ENCODE measurements around the gene TSLP.

The TSLP gene

DNA sequence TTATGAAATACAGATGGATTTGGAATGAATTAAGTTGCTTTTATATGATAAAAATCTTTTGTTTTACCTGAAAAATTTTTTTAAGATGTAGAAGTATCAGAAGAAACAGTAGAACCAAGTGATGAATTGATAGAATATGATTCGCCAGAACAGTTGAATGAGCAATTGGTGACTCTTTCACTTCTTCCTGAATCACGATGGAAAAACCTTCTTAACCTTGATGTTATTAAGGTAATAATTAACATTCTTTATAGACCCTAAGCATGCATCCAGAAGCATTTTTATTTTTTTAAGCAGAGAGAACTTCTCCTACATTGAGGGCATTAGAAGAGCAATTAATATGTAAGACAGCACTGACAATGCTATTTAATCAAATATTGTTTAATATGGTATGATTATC lies 49.4 kb downstream of the TSLP start:
- no peaks in the 10 kb centered on the region for H3K27me3 ChIP-seq
- H3K4me3 ChIP-seq (ENCODE audit: low read depth in 1 of 2, low read length in 1 of 2) = no peak overlapping the region
- no peaks in the 10 kb centered on the region for H3K9me3 ChIP-seq
- TF ChIP-seq, protein P1, sequence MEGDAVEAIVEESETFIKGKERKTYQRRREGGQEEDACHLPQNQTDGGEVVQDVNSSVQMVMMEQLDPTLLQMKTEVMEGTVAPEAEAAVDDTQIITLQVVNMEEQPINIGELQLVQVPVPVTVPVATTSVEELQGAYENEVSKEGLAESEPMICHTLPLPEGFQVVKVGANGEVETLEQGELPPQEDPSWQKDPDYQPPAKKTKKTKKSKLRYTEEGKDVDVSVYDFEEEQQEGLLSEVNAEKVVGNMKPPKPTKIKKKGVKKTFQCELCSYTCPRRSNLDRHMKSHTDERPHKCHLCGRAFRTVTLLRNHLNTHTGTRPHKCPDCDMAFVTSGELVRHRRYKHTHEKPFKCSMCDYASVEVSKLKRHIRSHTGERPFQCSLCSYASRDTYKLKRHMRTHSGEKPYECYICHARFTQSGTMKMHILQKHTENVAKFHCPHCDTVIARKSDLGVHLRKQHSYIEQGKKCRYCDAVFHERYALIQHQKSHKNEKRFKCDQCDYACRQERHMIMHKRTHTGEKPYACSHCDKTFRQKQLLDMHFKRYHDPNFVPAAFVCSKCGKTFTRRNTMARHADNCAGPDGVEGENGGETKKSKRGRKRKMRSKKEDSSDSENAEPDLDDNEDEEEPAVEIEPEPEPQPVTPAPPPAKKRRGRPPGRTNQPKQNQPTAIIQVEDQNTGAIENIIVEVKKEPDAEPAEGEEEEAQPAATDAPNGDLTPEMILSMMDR (IDR thresholded peaks at IDR 0.05) = no peak
- peaks cover 41% of the 10 kb centered on the region for H3K36me3 ChIP-seq
- no peak overlapping the region for H3K27ac ChIP-seq
- peaks cover 9 to 14% of the 10 kb centered on the region in 2 experiments for H3K4me1 ChIP-seq (ENCODE audit: control insufficient read depth in 1 of 2, insufficient read depth in 1 of 2, low read depth in 1 of 2, low read length in 1 of 2)

GRCh38 chr5:111121926-111122325 lies 50.4 kb downstream of the TSLP start:
- Histone ChIP-seq H3K4me3 (ENCODE audit: low read depth in 1 of 2, low read length in 1 of 2) (no peak overlapping the region), H3K9me3 (no peaks in the 10 kb centered on the region), H3K4me1 (ENCODE audit: control insufficient read depth in 1 of 2, insufficient read depth in 1 of 2, low read depth in 1 of 2, low read length in 1 of 2) (peaks cover 2 to 4% of the 10 kb centered on the region in 2 experiments), H3K36me3 (peaks cover 52% of the 10 kb centered on the region), H3K27me3 (no peaks in the 10 kb centered on the region), H3K27ac (no peak overlapping the region)
- TF ChIP-seq, protein P1 (IDR thresholded peaks at IDR 0.05) = no peak

- TF ChIP-seq, protein P1 (IDR thresholded peaks at IDR 0.05) = no peak
- H3K4me3 ChIP-seq (ENCODE audit: low read depth in 1 of 2, low read length in 1 of 2) = no peak overlapping the region
- no peak overlapping the region for H3K27ac ChIP-seq
- no peaks in the 10 kb centered on the region for H3K4me1 ChIP-seq (ENCODE audit: control insufficient read depth in 1 of 2, insufficient read depth in 1 of 2, low read depth in 1 of 2, low read length in 1 of 2)
- H3K36me3 ChIP-seq = peaks cover 56% of the 10 kb centered on the region
- no peaks in the 10 kb centered on the region for H3K27me3 ChIP-seq
- H3K9me3 ChIP-seq = no peaks in the 10 kb centered on the region
Observed at GRCh38 chr5:111122398-111122797, 50.9 kb downstream of the TSLP start.

DNA sequence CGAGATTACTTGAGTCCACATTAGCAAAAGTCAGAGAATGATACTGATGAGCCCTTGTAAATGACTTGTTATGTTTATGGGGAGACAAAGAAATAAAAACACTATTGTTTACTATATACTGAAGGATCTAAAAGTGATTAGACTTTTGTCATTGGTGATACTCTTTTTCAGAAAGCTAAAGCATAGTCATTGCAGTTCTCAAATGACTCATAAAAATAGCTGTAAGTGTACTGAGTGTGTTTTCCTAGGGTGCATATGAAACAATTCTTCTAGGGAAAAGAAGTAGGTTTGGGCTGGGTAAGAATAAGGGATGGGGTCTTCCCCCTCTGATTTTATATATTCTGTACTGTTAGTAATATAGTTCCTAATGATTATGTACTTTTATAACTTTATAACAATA lies 53.3 kb downstream of the TSLP start:
- Histone ChIP-seq H3K36me3 (peaks cover 57% of the 10 kb centered on the region), H3K9me3 (no peaks in the 10 kb centered on the region), H3K4me1 (ENCODE audit: control insufficient read depth in 1 of 2, insufficient read depth in 1 of 2, low read depth in 1 of 2, low read length in 1 of 2) (no peaks in the 10 kb centered on the region), H3K27me3 (no peaks in the 10 kb centered on the region), H3K4me3 (ENCODE audit: low read depth in 1 of 2, low read length in 1 of 2) (no peak overlapping the region), H3K27ac (no peak overlapping the region)
- TF ChIP-seq, protein P1 (IDR thresholded peaks at IDR 0.05) = no peak

DNA sequence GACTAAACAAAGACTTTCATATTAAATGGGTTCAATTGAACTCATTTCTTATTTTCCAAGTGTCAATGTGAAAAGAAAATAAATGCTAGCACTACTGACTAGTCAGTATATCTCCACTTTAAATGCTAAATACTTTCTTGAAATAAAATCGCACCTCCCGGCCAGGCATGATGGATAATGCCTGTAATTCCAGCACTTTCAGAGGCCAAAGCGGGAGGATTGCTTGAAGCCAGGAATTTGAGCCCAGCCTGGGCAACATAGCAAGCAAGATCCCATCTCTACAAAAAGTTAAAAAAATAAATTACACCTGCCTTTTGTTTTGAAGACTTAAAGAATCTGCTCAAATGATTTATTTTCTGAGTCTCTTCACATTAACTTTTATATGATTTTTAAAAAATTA lies 55.4 kb downstream of the TSLP start:
- TF ChIP-seq, protein P1 (IDR thresholded peaks at IDR 0.05) = no peak
- peaks cover 36% of the 10 kb centered on the region for H3K36me3 ChIP-seq

More for the DNA sequence above, 55.4 kb downstream of the TSLP start:
- H3K27ac ChIP-seq = no peak overlapping the region
- H3K9me3 ChIP-seq = no peaks in the 10 kb centered on the region
- H3K4me1 ChIP-seq (ENCODE audit: control insufficient read depth in 1 of 2, insufficient read depth in 1 of 2, low read depth in 1 of 2, low read length in 1 of 2) = no peaks in the 10 kb centered on the region
- no peaks in the 10 kb centered on the region for H3K27me3 ChIP-seq
- H3K4me3 ChIP-seq (ENCODE audit: low read depth in 1 of 2, low read length in 1 of 2) = no peak overlapping the region
